Hepatocyte (in vitro differentiated cells): ENCODE data around the gene ADRB2. TPM values are rescaled to one million over a fixed set of nuclear protein-coding genes. Genes with fewer than 3 reads are reported as not detected.

Experiments
- DNase-seq: peaks from one replicate; pipeline ENCODE4 v3.0.0-alpha.2; 2016; ENCODE audit warnings: low spot score
- H2AFZ ChIP-seq: fragments of 200-600 bp; sonication (generic); 2 replicates; pipeline ENCODE4 v1.6.0; 2016; ENCODE audit warnings: antibody characterized with exemption, mild to moderate bottlenecking
- H3K27ac ChIP-seq: fragments of 200-600 bp; sonication (generic); 2 replicates; pipeline ENCODE4 v1.5.1; 2016; ENCODE audit warnings: mild to moderate bottlenecking
- H3K27me3 ChIP-seq: fragments of 200-600 bp; sonication (generic); 2 replicates; pipeline ENCODE4 v1.6.1; 2016
- H3K36me3 ChIP-seq: fragments of 200-600 bp; sonication (generic); replicated peaks from 2 replicates; pipeline ENCODE4 v1.5.1; 2016; ENCODE audit warnings: low read depth; ENCODE audit not compliant: insufficient read depth
- H3K4me1 ChIP-seq: fragments of 200-600 bp; sonication (generic); 2 replicates; pipeline ENCODE4 v1.5.1; 2016; ENCODE audit warnings: mild to moderate bottlenecking, moderate library complexity; ENCODE audit not compliant: insufficient read depth
- H3K4me2 ChIP-seq: fragments of 200-600 bp; sonication (generic); 2 replicates; pipeline ENCODE4 v1.6.0; 2016
- H3K4me3 ChIP-seq: fragments of 200-600 bp; sonication (generic); 2 replicates; pipeline ENCODE4 v1.5.1; 2016; ENCODE audit warnings: mild to moderate bottlenecking
- H3K79me2 ChIP-seq: fragments of 200-600 bp; sonication (generic); 2 replicates; pipeline ENCODE4 v1.6.0; 2017; ENCODE audit warnings: mild to moderate bottlenecking
- H3K9me2 ChIP-seq: fragments of 200-600 bp; sonication (generic); replicated peaks from 2 replicates; pipeline ENCODE4 v1.6.0; 2017; ENCODE audit warnings: mild to moderate bottlenecking; ENCODE audit not compliant: insufficient read depth
- H3K9me3 ChIP-seq: fragments of 200-600 bp; sonication (generic); 2 replicates; pipeline ENCODE4 v1.5.1; 2016; ENCODE audit warnings: low read depth, mild to moderate bottlenecking
- H4K20me1 ChIP-seq: fragments of 200-600 bp; sonication (generic); 2 replicates; pipeline ENCODE4 v1.6.0; 2016; ENCODE audit warnings: mild to moderate bottlenecking; ENCODE audit not compliant: insufficient read depth, poor library complexity, severe bottlenecking
- CTCF ChIP-seq: fragments of 200-600 bp; sonication (generic); IDR thresholded peaks from 2 replicates; pipeline ENCODE4 v1.5.1; 2016; ENCODE audit warnings: antibody characterized with exemption, mild to moderate bottlenecking; ENCODE audit not compliant: poor library complexity
- EZH2 ChIP-seq: fragments of 200-600 bp; sonication (generic); IDR thresholded peaks from 2 replicates; pipeline ENCODE4 v1.6.1; 2016; ENCODE audit warnings: antibody characterized with exemption, mild to moderate bottlenecking, borderline replicate concordance
- EZH2phosphoT487 ChIP-seq: fragments of 200-600 bp; sonication (generic); IDR thresholded peaks from one replicate; pipeline ENCODE4 v1.6.1; 2018; ENCODE audit warnings: antibody characterized with exemption, mild to moderate bottlenecking, low read depth, moderate library complexity; ENCODE audit not compliant: unreplicated experiment, severe bottlenecking
- WGBS: methylation state at CpG from one replicate; pipeline ENCODE4 v1.1.6; 2016; ENCODE audit warnings: low lambda C conversion rate; ENCODE audit errors: missing lambda C conversion rate; 5-methylcytosine and 5-hydroxymethylcytosine counted together
- polyA plus RNA-seq: library from polyadenylated mRNA; unstranded; fragments of >200 nt; fragmentation: Nextera tagmentation; extraction: Ambion mirVana; gene quantifications from 2 replicates; pipeline ENCODE4 v1.2.1, GENCODE V29; 2016
- total RNA-seq: library from RNA; depleted of rRNA; stranded (reverse); fragments of >200 nt; gene quantifications from 2 replicates; pipeline ENCODE4 v1.2.3, GENCODE V29; 2014

The ADRB2 gene
- total and polyA plus RNA-seq, 2 experiments from 2014 or later, result 0.63 to 1.1 TPM

- H3K27ac ChIP-seq, result no peak overlapping the region
- no peaks in the 10 kb centered on the region for H3K36me3 ChIP-seq
- no peaks in the 10 kb centered on the region for H4K20me1 ChIP-seq
- no peaks in the 10 kb centered on the region for H3K9me2 ChIP-seq
- H3K4me1 ChIP-seq, result no peaks in the 10 kb centered on the region
- H3K4me2 ChIP-seq, result peak overlapping the region; percentile 2
- no peak for DNase-seq
- TF ChIP-seq CTCF (no peak), EZH2phosphoT487 (no peak), EZH2 (no peak)
- H3K79me2 ChIP-seq, result no peaks in the 10 kb centered on the region
- 86% methylated on average over 3 of the region's 3 CpGs for WGBS
- peaks cover 17% of the 10 kb centered on the region for H3K27me3 ChIP-seq
- H2AFZ ChIP-seq, result no peak overlapping the region
- no peak overlapping the region for H3K4me3 ChIP-seq
- H3K9me3 ChIP-seq, result no peaks in the 10 kb centered on the region
These were observed 2.8 kb downstream of the ADRB2 start for GRCh38 chr5:148829248-148829594.

- no peak for TF ChIP-seq EZH2
- no peak for TF ChIP-seq CTCF
- no peak for TF ChIP-seq EZH2phosphoT487
- DNase-seq, result no peak
- WGBS, result 78% methylated on average over 5 of the region's 5 CpGs
- Histone ChIP-seq H3K36me3 (no peaks in the 10 kb centered on the region), H4K20me1 (no peaks in the 10 kb centered on the region), H3K9me3 (no peaks in the 10 kb centered on the region), H2AFZ (no peak overlapping the region), H3K27me3 (peaks cover 13% of the 10 kb centered on the region), H3K4me2 (no peak overlapping the region), H3K4me3 (no peak overlapping the region), H3K79me2 (no peaks in the 10 kb centered on the region), H3K9me2 (no peaks in the 10 kb centered on the region), H3K27ac (no peak overlapping the region), H3K4me1 (no peaks in the 10 kb centered on the region)
These were observed 3.3 kb downstream of the ADRB2 start for GRCh38 chr5:148829734-148830133.

GRCh38 chr5:148830211-148830610 lies 3.8 kb downstream of the ADRB2 start:
- no peaks in the 10 kb centered on the region for H4K20me1 ChIP-seq
- 95% methylated on average over 2 of the region's 2 CpGs for WGBS
- H3K79me2 ChIP-seq, result no peaks in the 10 kb centered on the region

More at GRCh38 chr5:148830211-148830610, 3.8 kb downstream of the ADRB2 start:
- Histone ChIP-seq H3K36me3 (no peaks in the 10 kb centered on the region), H3K4me1 (no peaks in the 10 kb centered on the region), H3K4me3 (no peak overlapping the region), H3K9me3 (no peaks in the 10 kb centered on the region), H3K27ac (no peak overlapping the region), H3K9me2 (no peaks in the 10 kb centered on the region), H2AFZ (no peak overlapping the region), H3K4me2 (no peak overlapping the region), H3K27me3 (peaks cover 8% of the 10 kb centered on the region)
- DNase-seq, result no peak
- TF ChIP-seq EZH2phosphoT487 (no peak), CTCF (no peak), EZH2 (no peak)
